GM18505 (cell line): Measurements from ENCODE around the gene USP48.

Experiments used
- ATAC-seq: cut with Tn5 transposase; IDR thresholded peaks from one replicate; pipeline ENCODE4 v1.9.1; 2021; ENCODE audit not compliant: unreplicated experiment
- POLR2A ChIP-seq: IDR thresholded peaks from 4 replicates; pipeline ENCODE4 v1.6.1; 2011; ENCODE audit warnings: borderline replicate concordance; ENCODE audit not compliant: insufficient read depth, insufficient read length; ENCODE audit errors: extremely low read depth

Gene USP48

GRCh38 chr1:21758614-21759013 lies 24.3 kb downstream of the USP48 start:
- no peak for ATAC-seq
- no peak for TF ChIP-seq POLR2A

GRCh38 chr1:21756393-21757089 lies 26.4 kb downstream of the USP48 start:
- ATAC-seq, result no peak
- no peak for TF ChIP-seq POLR2A

- TF ChIP-seq POLR2A, result no peak
- ATAC-seq, result no peak
Observed at GRCh38 chr1:21755067-21755466, 27.9 kb downstream of the USP48 start.

GRCh38 chr1:21754583-21754982 lies 28.4 kb downstream of the USP48 start:
- ATAC-seq, result no peak

GRCh38 chr1:21752186-21752585 lies 30.8 kb downstream of the USP48 start:
- ATAC-seq, result no peak
- TF ChIP-seq POLR2A, result no peak

More at GRCh38 chr1:21754583-21754982, 28.4 kb downstream of the USP48 start:
- no peak for TF ChIP-seq POLR2A

- ATAC-seq, result no peak
- no peak for TF ChIP-seq POLR2A
Observed at GRCh38 chr1:21751281-21751680, 31.7 kb downstream of the USP48 start.

GRCh38 chr1:21750841-21751240 lies 32.1 kb downstream of the USP48 start:
- TF ChIP-seq POLR2A, result no peak
- ATAC-seq, result no peak

GRCh38 chr1:21749859-21750468 lies 33.0 kb downstream of the USP48 start:
- ATAC-seq, result no peak
- TF ChIP-seq POLR2A, result no peak

- no peak for ATAC-seq
- no peak for TF ChIP-seq POLR2A
Observed at GRCh38 chr1:21749109-21749508, 33.8 kb downstream of the USP48 start.

- ATAC-seq, result no peak
- TF ChIP-seq POLR2A, result no peak
Observed at GRCh38 chr1:21743476-21743875, 39.5 kb downstream of the USP48 start.

GRCh38 chr1:21742578-21742977 lies 40.4 kb downstream of the USP48 start:
- TF ChIP-seq POLR2A, result no peak
- ATAC-seq, result no peak

- ATAC-seq, result no peak
- TF ChIP-seq POLR2A, result no peak
Observed at GRCh38 chr1:21741206-21741605, 41.7 kb downstream of the USP48 start.

- no peak for TF ChIP-seq POLR2A
- no peak for ATAC-seq
Observed at GRCh38 chr1:21736876-21737275, 46.1 kb downstream of the USP48 start.

GRCh38 chr1:21736011-21736410 lies 46.9 kb downstream of the USP48 start:
- no peak for TF ChIP-seq POLR2A

More at GRCh38 chr1:21736011-21736410, 46.9 kb downstream of the USP48 start:
- ATAC-seq, result no peak
